Stimulated activated CD4-positive, alpha-beta T cell treated with anti-CD3 and anti-CD28 coated beads, Interleukin-1b, Interleukin-23, amount 100 ng/mL, for 24 hours (primary cell): ENCODE results near the gene DCLK2.

Source experiments
- DNase-seq, 4 experiments: peaks; one replicate each; pipeline ENCODE4 v3.0.0-alpha.2; 2020; ENCODE audit warnings: low read depth in 4 of 4, low spot score in 1 of 4

DCLK2 gene

GRCh38 chr4:150259861-150260567 is 181.8 kb downstream of the DCLK2 start:
- no peak for DNase-seq

- no peak for DNase-seq
Observed at GRCh38 chr4:150261571-150261970, 183.3 kb downstream of the DCLK2 start.

- DNase-seq: no peak
Observed at GRCh38 chr4:150262611-150263010, 184.4 kb downstream of the DCLK2 start.

GRCh38 chr4:150264595-150265161 is 186.4 kb downstream of the DCLK2 start:
- no peak for DNase-seq

- DNase-seq: no peak
Observed at GRCh38 chr4:150265806-150266205, 187.6 kb downstream of the DCLK2 start.

GRCh38 chr4:150268444-150268843 is 190.2 kb downstream of the DCLK2 start:
- no peak for DNase-seq

GRCh38 chr4:150278206-150278605 is 200.0 kb downstream of the DCLK2 start:
- no peak for DNase-seq

GRCh38 chr4:150280081-150280895 is 202.0 kb downstream of the DCLK2 start:
- DNase-seq: no peak

GRCh38 chr4:150280975-150281374 is 202.7 kb downstream of the DCLK2 start:
- no peak for DNase-seq

GRCh38 chr4:150283689-150284088 is 205.4 kb downstream of the DCLK2 start:
- no peak for DNase-seq

GRCh38 chr4:150286656-150287055 is 208.4 kb downstream of the DCLK2 start:
- no peak for DNase-seq

- no peak for DNase-seq
Observed at GRCh38 chr4:150289198-150289597, 211.0 kb downstream of the DCLK2 start.

GRCh38 chr4:150289881-150290280 is 211.6 kb downstream of the DCLK2 start:
- no peak for DNase-seq

GRCh38 chr4:150297861-150298474 is 219.7 kb downstream of the DCLK2 start:
- peak in 2 of 4 experiments; percentile 5 for DNase-seq

- DNase-seq: no peak
Observed at GRCh38 chr4:150299816-150300215, 221.6 kb downstream of the DCLK2 start.

- DNase-seq: peak in 3 of 4 experiments; percentile 1 to 25 (median 9)
Observed at GRCh38 chr4:150302553-150302952, 224.3 kb downstream of the DCLK2 start.

- DNase-seq: no peak
Observed at GRCh38 chr4:150305995-150306394, 227.8 kb downstream of the DCLK2 start.

GRCh38 chr4:150306719-150307118 is 228.5 kb downstream of the DCLK2 start:
- DNase-seq: no peak
